ENCODE data around the gene PTCSC3. TPM values are rescaled to one million over a fixed set of nuclear protein-coding genes. Genes with fewer than 3 reads are reported as not detected.

PTCSC3 gene
- total RNA-seq, 2 experiments from 2014 or later: not detected

DNA sequence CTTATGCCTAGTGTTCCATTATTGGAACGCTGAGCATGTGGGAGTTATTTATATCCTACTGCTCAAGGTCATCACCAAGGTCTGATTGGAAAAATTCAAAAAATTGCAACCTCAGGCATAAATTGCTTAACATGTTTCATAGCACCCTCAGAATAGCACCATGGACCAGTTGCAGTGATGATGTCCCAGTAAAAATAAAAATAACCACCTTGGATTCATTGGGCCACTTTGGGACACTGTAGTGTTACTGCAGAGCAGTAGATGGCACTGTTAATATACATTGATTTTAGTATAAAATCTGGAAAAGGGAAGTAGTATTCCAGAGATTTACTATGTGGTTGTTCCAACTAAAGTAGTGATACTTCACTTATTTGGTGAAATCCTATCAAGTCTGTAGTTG lies 31.0 kb upstream of the PTCSC3 start:
- H3K27ac Mint-ChIP-seq: no peak overlapping the region
- H3K36me3 Mint-ChIP-seq (ENCODE audit: low read depth): no peaks in the 10 kb centered on the region
- H3K4me1 Mint-ChIP-seq: no peaks in the 10 kb centered on the region
- no peak for DNase-seq
- H3K4me3 Mint-ChIP-seq: no peak overlapping the region
- H3K27me3 Mint-ChIP-seq: peaks cover 8% of the 10 kb centered on the region
- ChIA-PET POLR2A (interaction anchor here (0.5 kb wide), 1 partner anchor 709 kb away, joined by 3 read pairs; no protein-coding TSS in a partner anchor), CTCF (no interaction called here)
- no peaks in the 10 kb centered on the region for H3K9me3 Mint-ChIP-seq

DNA sequence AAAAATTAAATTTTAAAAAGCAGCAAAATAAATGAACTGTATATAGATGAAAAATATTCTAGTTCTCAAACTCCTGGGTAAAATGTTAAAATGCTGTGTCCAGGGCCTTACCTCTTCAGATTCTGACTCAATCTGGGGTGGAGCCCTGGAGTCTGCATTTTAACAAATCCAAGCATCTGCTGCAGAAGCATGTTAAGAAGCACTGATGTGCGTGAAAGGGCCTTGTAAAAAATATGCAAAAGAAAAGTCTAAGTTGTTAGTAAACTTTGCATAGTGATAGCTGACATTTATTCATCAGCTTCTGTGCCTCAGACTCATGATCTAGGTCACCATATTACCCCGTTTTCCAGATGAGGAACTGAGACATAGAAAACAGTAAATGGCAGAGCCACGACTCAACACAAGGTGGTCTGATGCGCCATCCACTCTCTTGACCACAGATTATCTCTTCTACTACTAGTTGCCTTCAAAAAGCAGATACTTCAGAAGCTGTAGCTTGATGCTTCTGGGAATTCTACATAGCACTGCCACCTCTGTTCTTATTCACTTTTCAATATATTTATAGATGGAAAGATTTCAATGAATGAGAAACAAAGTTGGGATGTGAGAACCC lies 28.0 kb upstream of the PTCSC3 start:
- CTCF ChIA-PET: no interaction called here
- Mint-ChIP-seq H3K9me3 (no peaks in the 10 kb centered on the region), H3K27ac (no peak overlapping the region), H3K27me3 (peaks cover 8% of the 10 kb centered on the region), H3K4me3 (no peak overlapping the region), H3K36me3 (ENCODE audit: low read depth) (no peaks in the 10 kb centered on the region), H3K4me1 (no peaks in the 10 kb centered on the region)
- POLR2A ChIA-PET: no interaction called here
- no peak for DNase-seq

DNA sequence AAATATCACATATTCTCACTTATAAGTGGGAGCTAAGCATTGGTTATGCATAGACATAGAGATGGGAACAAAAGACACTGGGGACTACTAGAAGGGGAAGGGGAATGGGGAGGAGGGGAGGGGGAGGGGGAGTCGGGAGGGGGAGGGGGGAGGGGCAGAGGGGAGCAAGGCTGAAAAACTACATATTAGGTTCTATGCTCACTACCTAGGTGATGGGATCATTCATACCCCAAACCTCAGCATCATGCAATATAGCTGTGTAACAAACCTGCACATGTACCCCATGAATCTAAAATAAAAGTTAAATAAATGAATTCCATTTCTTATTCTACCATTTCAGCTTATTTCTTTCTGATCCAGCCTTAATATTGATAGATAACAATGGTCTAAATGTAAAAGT lies 21.9 kb upstream of the PTCSC3 start:
- DNase-seq: no peak
- H3K4me3 Mint-ChIP-seq: no peak overlapping the region
- no peaks in the 10 kb centered on the region for H3K36me3 Mint-ChIP-seq (ENCODE audit: low read depth)
- H3K4me1 Mint-ChIP-seq: no peaks in the 10 kb centered on the region
- ChIA-PET POLR2A (no interaction called here), CTCF (no interaction called here)
- no peaks in the 10 kb centered on the region for H3K9me3 Mint-ChIP-seq
- H3K27me3 Mint-ChIP-seq: peaks cover 2% of the 10 kb centered on the region
- no peak overlapping the region for H3K27ac Mint-ChIP-seq

DNA sequence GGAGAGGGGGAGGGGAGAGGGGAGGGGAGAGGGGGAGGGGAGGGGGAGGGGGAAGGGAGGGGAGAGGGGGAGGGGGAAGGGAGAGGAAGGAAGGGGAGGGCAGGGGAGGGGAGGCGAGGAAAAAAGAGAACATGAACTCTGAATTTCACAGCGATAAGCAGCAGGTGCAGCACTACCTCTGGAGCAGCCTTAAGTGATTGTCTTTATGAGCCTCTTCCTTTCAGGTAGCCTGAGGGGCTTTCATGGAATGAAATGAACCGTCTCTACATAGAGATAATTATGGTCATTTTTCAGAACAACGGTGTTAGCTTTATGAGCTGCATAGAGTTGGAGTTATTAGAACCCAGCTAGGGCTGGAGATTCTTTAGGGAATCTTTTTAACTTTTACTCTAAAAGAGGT lies 18.1 kb upstream of the PTCSC3 start:
- H3K27me3 Mint-ChIP-seq: peaks cover 2% of the 10 kb centered on the region
- no peak overlapping the region for H3K4me3 Mint-ChIP-seq
- no peak overlapping the region for H3K27ac Mint-ChIP-seq
- H3K36me3 Mint-ChIP-seq (ENCODE audit: low read depth): no peaks in the 10 kb centered on the region
- H3K4me1 Mint-ChIP-seq: no peaks in the 10 kb centered on the region
- DNase-seq: no peak
- H3K9me3 Mint-ChIP-seq: no peaks in the 10 kb centered on the region
- CTCF ChIA-PET: interaction anchor here (0.6 kb wide), 1 partner anchor 201 kb away, joined by 5 read pairs; no protein-coding TSS in a partner anchor
- POLR2A ChIA-PET: no interaction called here

DNA sequence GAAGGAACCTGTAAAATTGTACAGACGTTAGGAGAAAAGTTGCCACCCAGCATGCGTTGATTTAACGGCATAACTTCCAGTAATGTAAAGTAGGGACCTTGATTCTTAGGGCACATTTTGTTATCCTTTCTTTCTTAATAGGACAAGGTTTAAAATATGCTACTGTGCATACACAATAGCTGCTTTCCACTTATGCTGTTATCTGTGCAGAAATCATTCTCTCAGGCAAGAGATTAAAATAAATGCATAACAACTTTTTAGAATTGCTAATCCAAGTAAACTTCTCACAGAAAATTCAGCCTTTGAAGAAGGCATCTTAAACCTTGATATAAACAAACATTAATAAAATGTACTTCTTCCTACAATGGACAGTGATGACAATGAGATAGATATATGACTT lies 16.0 kb upstream of the PTCSC3 start:
- Mint-ChIP-seq H3K9me3 (no peaks in the 10 kb centered on the region), H3K36me3 (ENCODE audit: low read depth) (no peaks in the 10 kb centered on the region), H3K27me3 (no peaks in the 10 kb centered on the region), H3K27ac (no peak overlapping the region), H3K4me1 (no peaks in the 10 kb centered on the region), H3K4me3 (no peak overlapping the region)
- CTCF ChIA-PET: no interaction called here
- DNase-seq: no peak
- POLR2A ChIA-PET: no interaction called here

DNA sequence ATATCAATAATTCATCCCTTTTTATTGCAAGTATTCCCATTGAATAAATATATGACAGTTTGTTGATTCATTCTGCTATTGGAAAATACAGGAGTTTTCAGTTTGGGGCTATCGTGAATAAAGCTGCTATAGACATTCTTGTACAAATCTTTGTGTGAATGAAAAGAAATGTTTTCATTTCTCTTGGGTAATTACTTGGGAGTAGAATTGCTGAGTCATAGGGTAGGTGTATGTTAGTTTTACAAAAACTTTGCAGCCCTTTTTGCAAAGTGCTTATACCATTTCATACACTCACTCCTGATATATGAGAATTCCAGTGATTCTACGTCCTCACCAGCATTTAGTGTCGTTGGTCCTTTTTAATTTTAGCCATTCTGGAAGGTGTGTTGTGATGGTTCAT lies 6.9 kb upstream of the PTCSC3 start:
- POLR2A ChIA-PET: interaction anchor here (0.5 kb wide), 1 partner anchor 10 kb away, joined by 3 read pairs; no protein-coding TSS in a partner anchor
- CTCF ChIA-PET: no interaction called here
- no peaks in the 10 kb centered on the region for H3K9me3 Mint-ChIP-seq
- H3K27me3 Mint-ChIP-seq: no peaks in the 10 kb centered on the region
- H3K4me1 Mint-ChIP-seq: no peaks in the 10 kb centered on the region
- no peaks in the 10 kb centered on the region for H3K36me3 Mint-ChIP-seq (ENCODE audit: low read depth)
- DNase-seq: no peak
- H3K4me3 Mint-ChIP-seq: no peak overlapping the region
- H3K27ac Mint-ChIP-seq: no peak overlapping the region

DNA sequence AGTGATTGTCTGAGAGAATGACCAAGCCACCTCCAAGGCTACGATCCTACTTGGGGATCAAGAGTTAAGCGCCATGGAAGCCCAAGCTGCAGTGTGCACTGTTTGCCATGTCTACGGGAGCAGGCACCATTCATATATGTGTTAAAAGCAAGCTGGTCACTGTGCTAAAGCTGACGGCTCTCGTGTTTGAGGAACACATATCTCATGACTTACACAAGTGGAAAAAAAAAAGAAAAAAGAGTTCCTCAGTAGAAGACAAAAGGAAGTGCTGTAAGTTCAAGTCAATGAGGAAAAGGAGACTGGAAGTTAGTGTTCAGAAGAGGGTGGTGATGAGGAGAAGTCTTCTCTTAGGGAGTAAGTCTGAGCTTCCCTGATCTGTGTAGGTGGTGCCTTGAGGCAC lies 4.9 kb upstream of the PTCSC3 start:
- no peak overlapping the region for H3K4me3 Mint-ChIP-seq
- no peak for DNase-seq
- no peak overlapping the region for H3K27ac Mint-ChIP-seq
- H3K27me3 Mint-ChIP-seq: no peaks in the 10 kb centered on the region
- no peaks in the 10 kb centered on the region for H3K9me3 Mint-ChIP-seq
- H3K36me3 Mint-ChIP-seq (ENCODE audit: low read depth): no peaks in the 10 kb centered on the region
- CTCF ChIA-PET: no interaction called here
- POLR2A ChIA-PET: no interaction called here
- no peaks in the 10 kb centered on the region for H3K4me1 Mint-ChIP-seq

DNA sequence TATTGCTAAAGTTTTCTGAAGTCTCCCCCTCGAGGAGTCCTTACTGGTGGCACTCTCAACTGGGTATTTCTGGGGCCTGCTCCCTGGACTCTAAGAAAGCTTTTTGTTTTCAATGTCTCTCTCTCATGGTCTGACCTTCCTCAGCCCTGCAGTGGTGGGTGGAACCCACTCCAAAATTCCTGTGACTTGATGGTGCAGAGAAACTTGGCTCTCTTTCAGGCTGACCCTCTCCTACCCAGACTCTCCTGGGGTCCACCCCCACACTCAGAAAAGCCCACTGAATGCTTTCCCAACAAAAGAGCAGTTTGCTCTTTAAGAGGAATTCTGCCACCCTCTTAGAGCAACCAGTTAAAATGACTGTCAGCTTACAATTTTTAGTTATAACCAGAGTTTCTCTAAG lies 967 bp upstream of the PTCSC3 start:
- ChIA-PET POLR2A (no interaction called here), CTCF (interaction anchor here (0.7 kb wide), 1 partner anchor 8 kb away, joined by 4 read pairs; no protein-coding TSS in a partner anchor)
- H3K36me3 Mint-ChIP-seq (ENCODE audit: low read depth): no peaks in the 10 kb centered on the region
- no peak overlapping the region for H3K27ac Mint-ChIP-seq
- no peak for DNase-seq
- no peaks in the 10 kb centered on the region for H3K4me1 Mint-ChIP-seq
- peaks cover 4% of the 10 kb centered on the region for H3K27me3 Mint-ChIP-seq
- no peaks in the 10 kb centered on the region for H3K9me3 Mint-ChIP-seq
- no peak overlapping the region for H3K4me3 Mint-ChIP-seq

DNA sequence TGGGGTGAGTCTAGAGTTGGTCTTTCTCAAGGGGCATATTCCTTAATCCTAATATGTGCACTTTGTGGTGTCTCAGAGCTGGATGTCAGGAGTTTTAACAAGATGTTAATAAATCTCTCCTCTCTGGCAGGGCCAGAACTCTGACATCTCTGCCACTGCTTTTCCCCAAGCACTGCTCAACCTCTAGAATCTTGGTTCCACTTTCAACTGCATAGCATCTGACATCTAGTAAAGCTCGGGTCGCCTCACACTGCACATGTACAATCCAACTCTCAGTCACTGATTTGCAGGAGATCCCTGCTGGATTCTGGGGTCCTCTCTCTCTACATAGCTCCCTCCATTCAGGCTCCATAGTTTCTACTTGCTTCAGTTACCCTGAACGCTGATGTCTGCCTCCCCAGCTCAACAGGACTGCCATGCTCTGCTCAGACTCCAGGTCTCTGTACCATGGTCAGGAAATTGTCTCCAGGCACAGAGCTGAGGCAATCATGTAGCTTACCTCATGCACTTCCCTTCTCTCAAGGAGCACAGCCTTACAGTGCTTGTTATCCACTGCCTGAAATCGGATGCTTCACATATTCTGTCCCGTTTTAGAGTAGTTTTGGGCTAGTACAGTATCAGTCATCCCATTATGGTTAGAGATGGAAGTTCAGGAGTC lies 1.6 kb downstream of the PTCSC3 start:
- POLR2A ChIA-PET: no interaction called here
- no peaks in the 10 kb centered on the region for H3K9me3 Mint-ChIP-seq
- H3K36me3 Mint-ChIP-seq (ENCODE audit: low read depth): no peaks in the 10 kb centered on the region
- CTCF ChIA-PET: no interaction called here
- no peak for DNase-seq
- H3K4me1 Mint-ChIP-seq: no peaks in the 10 kb centered on the region
- H3K4me3 Mint-ChIP-seq: no peak overlapping the region
- H3K27me3 Mint-ChIP-seq: peaks cover 8% of the 10 kb centered on the region
- no peak overlapping the region for H3K27ac Mint-ChIP-seq

DNA sequence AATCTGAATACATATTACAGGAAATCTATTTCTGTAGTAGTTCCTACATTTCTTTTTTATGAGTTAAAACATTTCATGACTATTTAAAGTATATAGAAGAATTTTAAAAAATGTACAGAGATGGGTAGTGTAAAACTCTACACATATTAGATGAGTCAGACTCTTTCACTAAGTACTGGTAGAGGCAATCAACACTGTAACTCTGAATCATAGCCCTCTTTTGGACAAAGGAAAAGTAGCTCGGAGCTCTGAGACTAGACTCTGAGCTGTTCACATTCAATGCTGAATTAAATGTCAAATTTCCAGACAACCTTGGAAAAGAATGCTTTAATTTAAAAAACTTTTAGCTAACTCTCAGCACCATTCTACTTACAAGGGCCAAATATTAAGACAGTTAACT lies 3.4 kb downstream of the PTCSC3 start:
- no peak for DNase-seq
- ChIA-PET POLR2A (interaction anchor here (0.7 kb wide), 1 partner anchor 10 kb away, joined by 3 read pairs; no protein-coding TSS in a partner anchor), CTCF (no interaction called here)
- peaks cover 12% of the 10 kb centered on the region for H3K27me3 Mint-ChIP-seq
- no peaks in the 10 kb centered on the region for H3K9me3 Mint-ChIP-seq
- H3K36me3 Mint-ChIP-seq (ENCODE audit: low read depth): no peaks in the 10 kb centered on the region
- H3K4me3 Mint-ChIP-seq: no peak overlapping the region
- H3K27ac Mint-ChIP-seq: no peak overlapping the region
- H3K4me1 Mint-ChIP-seq: no peaks in the 10 kb centered on the region

DNA sequence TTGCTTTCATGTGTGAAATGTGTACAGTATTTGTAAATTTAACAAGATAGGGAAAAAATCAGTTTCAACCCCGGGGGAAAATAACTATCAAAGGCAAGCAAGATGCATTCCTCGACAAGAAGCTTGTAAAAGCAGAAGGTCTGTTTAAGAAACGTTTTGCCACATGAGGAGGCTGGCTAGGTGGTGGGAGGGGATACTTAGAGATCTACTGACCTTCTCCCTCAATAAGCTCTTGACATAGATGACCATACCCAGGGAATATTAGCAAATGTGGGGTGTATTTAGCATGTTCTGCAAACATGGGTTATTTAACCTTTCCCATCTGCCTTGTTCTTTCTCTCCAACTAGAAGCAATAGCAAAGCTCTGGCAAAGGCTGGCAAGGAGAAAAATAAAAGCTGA lies 4.9 kb downstream of the PTCSC3 start:
- H3K4me1 Mint-ChIP-seq: no peaks in the 10 kb centered on the region
- H3K9me3 Mint-ChIP-seq: no peaks in the 10 kb centered on the region
- H3K27ac Mint-ChIP-seq: no peak overlapping the region
- no peak overlapping the region for H3K4me3 Mint-ChIP-seq
- POLR2A ChIA-PET: no interaction called here
- no peaks in the 10 kb centered on the region for H3K36me3 Mint-ChIP-seq (ENCODE audit: low read depth)
- H3K27me3 Mint-ChIP-seq: peaks cover 12% of the 10 kb centered on the region
- DNase-seq: no peak
- CTCF ChIA-PET: no interaction called here

DNA sequence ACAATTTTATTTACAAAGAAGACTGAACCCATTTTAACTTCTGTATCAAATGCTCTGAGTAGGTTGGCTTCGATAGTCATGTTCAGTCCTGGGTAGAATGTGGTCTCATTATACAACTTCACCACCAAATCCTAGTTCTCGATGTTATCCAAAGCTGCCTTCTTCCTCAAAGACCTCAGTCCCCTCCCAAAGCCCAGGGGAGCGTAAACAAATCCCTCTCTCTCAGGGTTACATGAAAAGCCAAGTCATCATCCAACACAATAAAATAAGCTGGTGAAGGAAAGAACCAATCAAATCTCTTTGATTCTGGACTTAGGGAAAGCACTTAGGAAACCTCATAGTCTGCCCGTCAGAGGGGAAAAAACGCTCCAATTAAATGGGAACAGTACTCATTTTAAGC lies 9.1 kb downstream of the PTCSC3 start:
- no peaks in the 10 kb centered on the region for H3K4me1 Mint-ChIP-seq
- POLR2A ChIA-PET: no interaction called here
- H3K9me3 Mint-ChIP-seq: no peaks in the 10 kb centered on the region
- H3K27ac Mint-ChIP-seq: no peak overlapping the region
- no peak overlapping the region for H3K4me3 Mint-ChIP-seq
- H3K27me3 Mint-ChIP-seq: peaks cover 10% of the 10 kb centered on the region
- no peaks in the 10 kb centered on the region for H3K36me3 Mint-ChIP-seq (ENCODE audit: low read depth)
- CTCF ChIA-PET: no interaction called here
- DNase-seq: no peak

DNA sequence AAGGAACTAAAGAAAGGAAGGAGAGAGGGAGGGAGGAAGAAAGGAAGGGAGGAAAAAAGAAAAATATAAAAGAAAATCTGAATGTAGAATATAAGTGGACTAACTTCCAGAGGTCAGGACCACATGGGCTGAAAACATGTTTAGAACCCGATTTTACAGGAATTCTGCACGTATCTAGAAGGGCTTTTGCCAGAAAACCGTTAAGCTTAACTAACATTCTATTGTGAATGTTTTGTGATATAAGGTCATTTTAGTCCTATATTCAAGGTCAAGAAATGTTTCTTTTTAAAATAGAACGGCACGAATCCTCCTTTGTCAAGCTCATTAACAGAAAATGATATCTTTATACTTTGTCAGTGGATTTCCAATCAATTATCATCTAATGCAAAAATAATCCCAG lies 13.1 kb downstream of the PTCSC3 start:
- ChIA-PET POLR2A (no interaction called here), CTCF (no interaction called here)
- Mint-ChIP-seq H3K9me3 (no peaks in the 10 kb centered on the region), H3K36me3 (ENCODE audit: low read depth) (no peaks in the 10 kb centered on the region), H3K4me1 (no peaks in the 10 kb centered on the region), H3K4me3 (no peak overlapping the region), H3K27ac (no peak overlapping the region), H3K27me3 (peaks cover 9% of the 10 kb centered on the region)
- no peak for DNase-seq

DNA sequence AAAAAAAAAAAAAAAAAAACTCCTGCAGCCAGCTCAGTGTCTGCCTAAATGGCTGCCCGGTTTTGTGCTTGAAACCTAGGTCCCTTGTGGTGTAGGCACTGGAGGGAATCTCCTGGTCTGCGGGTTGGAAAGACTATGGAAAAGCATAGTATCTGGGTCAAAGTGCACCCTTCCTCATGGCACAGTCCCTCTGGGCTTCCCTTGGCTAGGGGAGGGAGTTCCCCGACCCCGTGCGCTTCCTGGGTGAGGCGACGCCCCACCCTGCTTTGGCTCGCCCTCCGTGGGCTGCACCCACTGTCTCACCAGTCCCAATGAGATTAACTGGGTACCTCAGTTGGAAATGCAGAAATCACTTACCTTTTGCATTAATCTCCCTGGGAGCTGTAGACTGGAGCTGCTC lies 14.3 kb downstream of the PTCSC3 start:
- POLR2A ChIA-PET: no interaction called here
- Mint-ChIP-seq H3K27ac (no peak overlapping the region), H3K9me3 (no peaks in the 10 kb centered on the region), H3K27me3 (peaks cover 9% of the 10 kb centered on the region), H3K36me3 (ENCODE audit: low read depth) (no peaks in the 10 kb centered on the region), H3K4me3 (no peak overlapping the region), H3K4me1 (no peaks in the 10 kb centered on the region)
- DNase-seq: no peak
- CTCF ChIA-PET: no interaction called here

Data from activated CD4-positive, alpha-beta T cell treated with anti-CD3 and anti-CD28 coated beads, Interleukin-2, amount 10 ng/mL, durations not matched to agents 7 days and 5 days (primary cell).